Tibial nerve (tissue), 4 donors: ENCODE measurements around the gene ROPN1. TPM values are rescaled to one million over a fixed set of nuclear protein-coding genes. Genes with fewer than 3 reads are reported as not detected.
"Not testable (repeated sequence)": the region's sequence is repeated elsewhere in the genome, so short reads cannot be mapped to it uniquely, and the experiment has no call there.

Experiments used
- DNase-seq, 2 donors: peaks; one replicate each; pipeline ENCODE4 v3.0.0-alpha.2; 2019; ENCODE audit warnings: low spot score in 2 of 2
- H3K27ac ChIP-seq, 4 donors: fragments of 200-600 bp; sonication (generic) in 3 of 4; one replicate each; pipeline ENCODE4 v1.5.1; 2017 to 2019; ENCODE audit warnings: mild to moderate bottlenecking in 1 of 4
- H3K27me3 ChIP-seq, 2 donors: fragments of 200-600 bp; sonication (generic) in 1 of 2; one replicate each; pipeline versions ENCODE4 v1.5.1 to v1.6.0; 2017 to 2019
- H3K36me3 ChIP-seq, 3 donors: fragments of 200-600 bp; sonication (generic); one replicate each; pipeline ENCODE4 v1.5.1; 2018 to 2019
- H3K4me1 ChIP-seq, 4 donors: fragments of 200-600 bp; sonication (generic) in 3 of 4; one replicate each; pipeline ENCODE4 v1.5.1; 2017 to 2019
- H3K4me3 ChIP-seq, 4 donors: fragments of 200-600 bp; sonication (generic) in 3 of 4; one replicate each; pipeline ENCODE4 v1.5.1; 2017 to 2019; ENCODE audit warnings: mild to moderate bottlenecking in 1 of 4, moderate library complexity in 1 of 4
- H3K9me3 ChIP-seq, 4 donors: fragments of 200-600 bp; sonication (generic) in 3 of 4; one replicate each; pipeline ENCODE4 v1.5.1; 2017 to 2019
- CTCF ChIP-seq, 5 experiments: fragments of 200-600 bp in 3 of 5; fragments of 450-650 bp in 2 of 5; sonication (generic) in 3 of 5; IDR thresholded peaks; one replicate each; pipeline ENCODE4 v1.5.1; 2016 to 2019; ENCODE audit warnings: antibody characterized with exemption in 5 of 5, mild to moderate bottlenecking in 3 of 5, moderate library complexity in 2 of 5
- EP300 ChIP-seq, 2 donors: sonication (generic); formaldehyde crosslinking; IDR thresholded peaks; one replicate each; pipeline ENCODE4 v1.6.1; 2017; ENCODE audit warnings: antibody characterized with exemption in 2 of 2, mild to moderate bottlenecking in 1 of 2
- POLR2A ChIP-seq, 2 donors: fragments of 450-650 bp; IDR thresholded peaks; one replicate each; pipeline ENCODE4 v1.6.1; 2017; ENCODE audit warnings: antibody characterized with exemption in 2 of 2, mild to moderate bottlenecking in 2 of 2, moderate library complexity in 2 of 2
- WGBS, 2 donors: methylation state at CpG; one replicate each; pipeline ENCODE4 v1.1.5; 2018; 5-methylcytosine and 5-hydroxymethylcytosine counted together
- total RNA-seq, 4 donors: library from RNA; depleted of rRNA; stranded (reverse); fragments of >200 nt; gene quantifications; one replicate each; pipeline ENCODE4 v1.1.0, GENCODE V29; 2016

The ROPN1 gene
- total RNA-seq, 4 donors from 2014 or later = not detected

GRCh38 chr3:123984957-123985356 lies 7.0 kb downstream of the ROPN1 start:
- H3K4me3 ChIP-seq = no peak overlapping the region
- WGBS, 2 donors = 73 to 87% methylated on average over 3 of the region's 3 CpGs

GRCh38 chr3:123984350-123984749 lies 7.6 kb downstream of the ROPN1 start:
- no peak overlapping the region for H3K4me3 ChIP-seq
- peaks cover 0 to 21% of the 10 kb centered on the region in 2 donors for H3K27me3 ChIP-seq
- peaks cover 0 to 9% (median 0%) of the 10 kb centered on the region in 4 donors for H3K4me1 ChIP-seq
- 89 to 97% methylated on average over 1 of the region's 1 CpG for WGBS, 2 donors
- TF ChIP-seq POLR2A (IDR thresholded peaks at IDR 0.05) = no peak
- no peaks in the 10 kb centered on the region for H3K9me3 ChIP-seq
- no peak overlapping the region for H3K27ac ChIP-seq
- no peak for DNase-seq
- no peaks in the 10 kb centered on the region for H3K36me3 ChIP-seq

More at GRCh38 chr3:123984957-123985356, 7.0 kb downstream of the ROPN1 start:
- Histone ChIP-seq H3K36me3 (no peaks in the 10 kb centered on the region), H3K9me3 (no peaks in the 10 kb centered on the region), H3K4me1 (peaks cover 0 to 6% (median 0%) of the 10 kb centered on the region in 4 donors), H3K27me3 (peaks cover 0 to 21% of the 10 kb centered on the region in 2 donors), H3K27ac (no peak overlapping the region)
- TF ChIP-seq EP300 (IDR thresholded peaks at IDR 0.05) (no peak), POLR2A (IDR thresholded peaks at IDR 0.05) (no peak), CTCF (IDR thresholded peaks at IDR 0.05) (no peak)
- no peak for DNase-seq

- not testable (repeated sequence) for H3K27ac ChIP-seq, H3K36me3 ChIP-seq, H3K4me1 ChIP-seq, DNase-seq, H3K4me3 ChIP-seq, H3K9me3 ChIP-seq
- WGBS, 2 donors = 83 to 93% methylated on average over 4 of the region's 4 CpGs
- H3K27me3 ChIP-seq = peaks cover 0 to 15% of the 10 kb centered on the region in 2 donors
These were observed 10.6 kb downstream of the ROPN1 start for GRCh38 chr3:123981317-123981716.

GRCh38 chr3:123980539-123980938 lies 11.4 kb downstream of the ROPN1 start:
- Histone ChIP-seq H3K27me3 (peaks cover 0 to 15% of the 10 kb centered on the region in 2 donors), H3K9me3 (no peaks in the 10 kb centered on the region), H3K4me1 (peaks cover 0 to 9% (median 0%) of the 10 kb centered on the region in 4 donors), H3K27ac (no peak overlapping the region), H3K4me3 (peak overlapping the region in 1 of 4 donors; percentile 42), H3K36me3 (no peaks in the 10 kb centered on the region)
- TF ChIP-seq CTCF (IDR thresholded peaks at IDR 0.05) (no peak), POLR2A (IDR thresholded peaks at IDR 0.05) (no peak), EP300 (IDR thresholded peaks at IDR 0.05) (no peak)
- WGBS, 2 donors = 71 to 74% methylated on average over 4 of the region's 4 CpGs
- no peak for DNase-seq

GRCh38 chr3:123979525-123980501 lies 12.1 kb downstream of the ROPN1 start:
- TF ChIP-seq CTCF (IDR thresholded peaks at IDR 0.05) = peak; percentile 50 to 74 (median 66)
- DNase-seq = peak in 1 of 2 donors; percentile 15
- not testable (repeated sequence) for H3K27ac ChIP-seq

GRCh38 chr3:123976904-123977303 lies 15.0 kb downstream of the ROPN1 start:
- H3K4me1 ChIP-seq, H3K4me3 ChIP-seq, H3K36me3 ChIP-seq, H3K9me3 ChIP-seq, DNase-seq, H3K27me3 ChIP-seq, H3K27ac ChIP-seq: not testable (repeated sequence)
- 32 to 52% methylated on average over 7 of the region's 7 CpGs for WGBS, 2 donors

More at GRCh38 chr3:123979525-123980501, 12.1 kb downstream of the ROPN1 start:
- H3K9me3 ChIP-seq, H3K4me1 ChIP-seq, H3K36me3 ChIP-seq: not testable (repeated sequence)
- Histone ChIP-seq H3K4me3 (peak overlapping the region in 3 of 4 donors; percentile 8 to 42 (median 9)), H3K27me3 (peaks cover 0 to 15% of the 10 kb centered on the region in 2 donors)
- 9 to 17% methylated on average over 27 to 29 of the region's 29 CpGs for WGBS, 2 donors

- H3K4me1 ChIP-seq, H3K9me3 ChIP-seq, H3K27ac ChIP-seq, H3K4me3 ChIP-seq, DNase-seq, H3K36me3 ChIP-seq, H3K27me3 ChIP-seq: not testable (repeated sequence)
- WGBS, 2 donors = 53 to 56% methylated on average over 3 to 4 of the region's 4 CpGs
These were observed 15.6 kb downstream of the ROPN1 start for GRCh38 chr3:123976181-123976898.

GRCh38 chr3:123975030-123975429 lies 16.9 kb downstream of the ROPN1 start:
- H3K36me3 ChIP-seq, H3K4me3 ChIP-seq, H3K27me3 ChIP-seq, H3K4me1 ChIP-seq, H3K27ac ChIP-seq, DNase-seq, H3K9me3 ChIP-seq: not testable (repeated sequence)
- 53 to 59% methylated on average over 5 of the region's 7 CpGs for WGBS, 2 donors
